Measurements from ENCODE around the gene MED16.
"Not testable (repeated sequence)": the region's sequence is repeated elsewhere in the genome, so short reads cannot be mapped to it uniquely, and the experiment has no call there.

MED16 gene

GRCh38 chr19:854549-854948 lies 38.4 kb downstream of the MED16 start:
- no peak for TF ChIP-seq CTCF (IDR thresholded peaks at IDR 0.05; ENCODE audit: control insufficient read depth, extremely low read depth, insufficient read depth)
- no peak for DNase-seq (ENCODE audit: low read depth)

GRCh38 chr19:853614-854220 lies 39.3 kb downstream of the MED16 start:
- DNase-seq (ENCODE audit: low read depth); H3K4me3 ChIP-seq (ENCODE audit: low read depth, low read length): not testable (repeated sequence)

More at GRCh38 chr19:854549-854948, 38.4 kb downstream of the MED16 start:
- H3K4me3 ChIP-seq (ENCODE audit: low read depth, low read length): no peak overlapping the region

- no peak for TF ChIP-seq CTCF (IDR thresholded peaks at IDR 0.05; ENCODE audit: control insufficient read depth, extremely low read depth, insufficient read depth)
- DNase-seq (ENCODE audit: low read depth): no peak
- H3K4me3 ChIP-seq (ENCODE audit: low read depth, low read length): no peak overlapping the region
Measured at GRCh38 chr19:853014-853585, 39.9 kb downstream of the MED16 start.

GRCh38 chr19:852136-853013 lies 40.6 kb downstream of the MED16 start, which contains the start of gene ELANE:
TSS of gene ELANE (plus strand) at chr19:852303. CDS start at chr19:852329, 26 bp downstream.
- no peak for TF ChIP-seq CTCF (IDR thresholded peaks at IDR 0.05; ENCODE audit: control insufficient read depth, extremely low read depth, insufficient read depth)

GRCh38 chr19:850979-851335 lies 42.0 kb downstream of the MED16 start:
- DNase-seq (ENCODE audit: low read depth): no peak
- no peak overlapping the region for H3K4me3 ChIP-seq (ENCODE audit: low read depth, low read length)
- TF ChIP-seq CTCF (IDR thresholded peaks at IDR 0.05; ENCODE audit: control insufficient read depth, extremely low read depth, insufficient read depth): no peak

More at GRCh38 chr19:852136-853013, 40.6 kb downstream of the MED16 start, which contains the start of gene ELANE:
- DNase-seq (ENCODE audit: low read depth): no peak
- H3K4me3 ChIP-seq (ENCODE audit: low read depth, low read length): no peak within 1 kb of the TSS

- peak; percentile 63 for DNase-seq (ENCODE audit: low read depth)
- no peak overlapping the region for H3K4me3 ChIP-seq (ENCODE audit: low read depth, low read length)
- TF ChIP-seq CTCF (IDR thresholded peaks at IDR 0.05; ENCODE audit: control insufficient read depth, extremely low read depth, insufficient read depth): no peak
Measured at GRCh38 chr19:850221-850978, 42.6 kb downstream of the MED16 start.

- DNase-seq (ENCODE audit: low read depth); H3K4me3 ChIP-seq (ENCODE audit: low read depth, low read length): not testable (repeated sequence)
Measured at GRCh38 chr19:849195-849594, 43.8 kb downstream of the MED16 start.
